ENCODE measurements around the gene ING1. TPM values are rescaled to one million over a fixed set of nuclear protein-coding genes. Genes with fewer than 3 reads are reported as not detected.
"Not testable (repeated sequence)": the region's sequence is repeated elsewhere in the genome, so short reads cannot be mapped to it uniquely, and the experiment has no call there.

The ING1 gene
- total RNA-seq, 1 experiment from 2014 or later = 21.7 TPM

- H3K36me3 ChIP-seq (replicated peaks; ENCODE audit: control insufficient read depth, insufficient read depth, low read length) = peaks cover 13% of the 10 kb centered on the region
- not testable (repeated sequence) for H3K27me3 ChIP-seq (ENCODE audit: control insufficient read depth, insufficient read depth, low read length); DNase-seq; H3K4me3 ChIP-seq (ENCODE audit: insufficient read depth, low read depth, low read length)
Observed at GRCh38 chr13:110701061-110701460, 12.4 kb upstream of the ING1 start.

GRCh38 chr13:110702089-110702488 lies 11.4 kb upstream of the ING1 start:
- no peaks in the 10 kb centered on the region for H3K27me3 ChIP-seq (ENCODE audit: control insufficient read depth, insufficient read depth, low read length)
- DNase-seq = no peak
- H3K4me3 ChIP-seq (ENCODE audit: insufficient read depth, low read depth, low read length) = no peak overlapping the region
- H3K36me3 ChIP-seq (replicated peaks; ENCODE audit: control insufficient read depth, insufficient read depth, low read length) = peaks cover 13% of the 10 kb centered on the region

DNA sequence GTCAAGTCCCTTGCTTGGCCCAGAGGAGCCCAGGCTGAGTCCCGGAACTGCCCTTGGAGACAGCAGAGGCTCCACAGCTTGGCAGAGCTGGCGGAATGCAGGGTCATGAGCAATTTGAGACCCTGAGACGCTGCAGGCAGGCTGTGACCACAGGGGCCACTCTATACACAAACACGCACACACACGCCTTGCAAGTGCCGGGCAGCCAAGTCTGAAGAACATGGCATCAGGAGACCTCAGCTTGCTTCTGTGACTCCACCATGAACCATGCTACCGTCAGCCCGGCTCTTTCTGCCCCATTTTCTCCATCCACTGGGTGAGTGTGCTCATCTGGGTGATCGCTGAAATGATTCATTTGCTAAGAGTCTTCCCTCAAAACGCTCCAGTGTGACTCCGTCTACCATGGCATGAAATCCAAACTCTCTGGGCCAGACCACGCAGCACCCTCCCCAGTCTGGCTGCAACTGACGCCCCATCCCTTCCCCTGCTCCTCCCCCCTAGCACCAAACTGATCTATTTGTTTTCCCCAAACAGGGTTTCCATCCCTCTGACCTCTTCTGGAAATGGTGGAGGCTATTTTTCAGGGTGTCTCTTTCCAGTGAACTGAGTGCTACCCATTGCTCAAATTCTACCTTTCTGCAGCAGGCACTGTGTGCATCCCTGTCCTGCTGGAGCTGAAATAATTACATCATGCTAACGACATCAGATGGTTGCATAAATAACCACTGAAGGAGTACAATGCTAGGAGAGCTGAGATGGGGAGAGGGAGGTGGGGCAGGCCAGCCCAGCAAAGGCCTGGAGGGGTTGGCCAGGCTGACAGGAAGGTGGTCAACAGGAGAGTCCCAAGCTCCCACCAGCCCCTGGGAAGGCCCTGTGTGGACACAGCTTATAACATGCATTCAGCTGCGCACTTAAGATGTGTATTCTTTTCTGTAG lies 10.6 kb upstream of the ING1 start:
- Histone ChIP-seq H3K27me3 (ENCODE audit: control insufficient read depth, insufficient read depth, low read length) (no peaks in the 10 kb centered on the region), H3K36me3 (replicated peaks; ENCODE audit: control insufficient read depth, insufficient read depth, low read length) (peaks cover 13% of the 10 kb centered on the region), H3K4me3 (ENCODE audit: insufficient read depth, low read depth, low read length) (no peak overlapping the region)
- peak; percentile 30 for DNase-seq

- no peaks in the 10 kb centered on the region for H3K27me3 ChIP-seq (ENCODE audit: control insufficient read depth, insufficient read depth, low read length)
- peak overlapping the region; percentile 76 for H3K4me3 ChIP-seq (ENCODE audit: insufficient read depth, low read depth, low read length)
- no peak for DNase-seq
- H3K36me3 ChIP-seq (replicated peaks; ENCODE audit: control insufficient read depth, insufficient read depth, low read length) = peaks cover 4% of the 10 kb centered on the region
Observed at GRCh38 chr13:110705356-110705825, 8.1 kb upstream of the ING1 start.

DNA sequence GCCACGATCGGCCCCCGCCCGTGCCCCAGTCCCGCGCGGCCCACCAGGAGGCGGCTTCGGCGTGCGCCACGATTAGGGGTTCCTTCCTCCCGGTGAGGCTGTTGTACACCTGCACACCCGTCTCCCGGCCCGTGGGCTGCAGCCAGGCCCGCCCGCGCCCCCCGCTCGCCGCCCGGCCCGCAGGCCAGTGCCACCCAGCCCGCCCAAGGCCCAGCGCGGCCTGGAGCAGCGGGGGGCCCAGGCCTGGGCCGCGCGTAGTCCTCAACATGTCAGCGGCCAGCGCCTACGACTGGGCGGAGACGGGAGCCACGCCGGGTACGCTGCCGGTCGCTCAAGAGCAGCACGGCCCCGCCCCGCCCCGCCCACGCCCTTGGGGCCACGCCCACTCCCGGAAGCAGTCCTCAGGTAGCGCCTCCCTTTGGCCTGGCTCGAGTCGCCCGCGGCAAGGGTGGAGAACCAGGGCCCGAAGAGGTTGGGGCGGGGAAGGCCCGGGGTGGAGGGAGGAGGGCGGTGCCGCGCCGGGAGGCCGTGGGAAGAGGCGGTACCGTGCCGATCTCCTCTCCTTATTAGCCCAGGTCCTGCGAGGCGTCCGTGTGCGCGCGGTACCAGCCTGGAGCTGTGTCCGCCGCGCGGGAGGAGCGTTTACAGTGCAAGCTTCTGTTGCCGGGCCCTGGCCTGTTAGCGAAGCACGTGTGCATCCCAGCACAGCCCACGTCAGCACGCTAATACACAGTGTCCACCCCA lies 7.5 kb upstream of the ING1 start, which contains the start of gene CARS2:
Gene CARS2 (minus strand): TSS at position 291 of the 744 bp plus-strand sequence. CDS start 23 bp downstream, at position 268.
- peak within 1 kb of the TSS; percentile 76 for H3K4me3 ChIP-seq (ENCODE audit: insufficient read depth, low read depth, low read length)
- H3K36me3 ChIP-seq (replicated peaks; ENCODE audit: control insufficient read depth, insufficient read depth, low read length) = no peaks in the 10 kb centered on the region; the same call in 1 of the 2 replicates
- peak; percentile 98 for DNase-seq
- H3K27me3 ChIP-seq (ENCODE audit: control insufficient read depth, insufficient read depth, low read length) = no peaks in the 10 kb centered on the region

GRCh38 chr13:110706570-110707372 lies 6.7 kb upstream of the ING1 start:
- no peak for DNase-seq
- Histone ChIP-seq H3K36me3 (replicated peaks; ENCODE audit: control insufficient read depth, insufficient read depth, low read length) (no peaks in the 10 kb centered on the region; the same call in 1 of the 2 replicates), H3K4me3 (ENCODE audit: insufficient read depth, low read depth, low read length) (peak overlapping the region; percentile 52)

DNA sequence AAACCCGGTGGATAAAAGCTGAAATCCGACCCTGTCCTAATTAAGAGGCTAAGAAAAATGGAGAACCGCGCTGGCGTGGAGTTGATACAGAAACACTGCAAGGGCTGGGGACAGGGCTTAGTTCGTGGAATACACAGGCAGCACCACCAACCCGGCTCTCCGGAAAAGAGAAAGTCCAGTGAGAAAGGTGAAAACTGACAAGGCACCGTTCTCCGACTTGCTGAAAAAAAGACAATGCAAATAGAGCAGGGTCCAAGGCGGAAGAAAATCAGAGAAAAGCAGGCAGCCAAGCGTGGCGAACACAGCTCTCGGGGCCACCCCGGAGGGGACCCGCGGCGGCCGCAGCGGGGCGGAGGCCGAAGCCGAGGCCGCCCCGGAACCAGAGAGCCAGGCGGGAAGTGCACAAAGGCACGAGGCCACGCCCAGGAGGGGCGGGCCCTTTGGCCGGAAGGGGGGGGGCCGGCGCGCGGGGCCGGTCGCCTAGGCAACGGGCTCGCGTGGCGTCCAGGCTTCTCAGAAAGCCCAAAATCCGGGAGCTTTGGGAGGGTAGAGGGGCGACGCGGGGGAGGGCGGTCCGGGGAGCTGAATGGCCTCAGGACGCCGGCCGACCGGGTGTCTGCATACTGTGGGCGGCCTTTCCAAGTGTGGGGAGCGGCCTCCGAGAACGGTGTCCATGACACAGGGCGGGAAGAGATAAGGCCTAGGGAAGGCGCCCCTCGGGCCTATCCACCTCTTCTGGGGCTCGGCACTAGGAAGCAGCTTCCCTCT lies 1.2 kb upstream of the ING1 start:
- H3K36me3 ChIP-seq (replicated peaks; ENCODE audit: control insufficient read depth, insufficient read depth, low read length) = no peaks in the 10 kb centered on the region
- peak; percentile 97 for DNase-seq
- peak overlapping the region; percentile 92 for H3K4me3 ChIP-seq (ENCODE audit: insufficient read depth, low read depth, low read length)
- H3K27me3 ChIP-seq (ENCODE audit: control insufficient read depth, insufficient read depth, low read length) = no peaks in the 10 kb centered on the region

More at GRCh38 chr13:110706570-110707372, 6.7 kb upstream of the ING1 start:
- no peaks in the 10 kb centered on the region for H3K27me3 ChIP-seq (ENCODE audit: control insufficient read depth, insufficient read depth, low read length)

GRCh38 chr13:110712849-110713641 lies 455 bp upstream of the ING1 start:
- Histone ChIP-seq H3K27me3 (ENCODE audit: control insufficient read depth, insufficient read depth, low read length) (no peaks in the 10 kb centered on the region), H3K4me3 (ENCODE audit: insufficient read depth, low read depth, low read length) (peak overlapping the region; percentile 94), H3K36me3 (replicated peaks; ENCODE audit: control insufficient read depth, insufficient read depth, low read length) (no peaks in the 10 kb centered on the region)
- peak; percentile 99 for DNase-seq

- peaks cover 2% of the 10 kb centered on the region for H3K36me3 ChIP-seq (replicated peaks; ENCODE audit: control insufficient read depth, insufficient read depth, low read length)
- DNase-seq = peak; percentile 68
- peak overlapping the region; percentile 94 for H3K4me3 ChIP-seq (ENCODE audit: insufficient read depth, low read depth, low read length)
- no peaks in the 10 kb centered on the region for H3K27me3 ChIP-seq (ENCODE audit: control insufficient read depth, insufficient read depth, low read length)
Observed at GRCh38 chr13:110713981-110714796, 689 bp downstream of the ING1 start.

DNA sequence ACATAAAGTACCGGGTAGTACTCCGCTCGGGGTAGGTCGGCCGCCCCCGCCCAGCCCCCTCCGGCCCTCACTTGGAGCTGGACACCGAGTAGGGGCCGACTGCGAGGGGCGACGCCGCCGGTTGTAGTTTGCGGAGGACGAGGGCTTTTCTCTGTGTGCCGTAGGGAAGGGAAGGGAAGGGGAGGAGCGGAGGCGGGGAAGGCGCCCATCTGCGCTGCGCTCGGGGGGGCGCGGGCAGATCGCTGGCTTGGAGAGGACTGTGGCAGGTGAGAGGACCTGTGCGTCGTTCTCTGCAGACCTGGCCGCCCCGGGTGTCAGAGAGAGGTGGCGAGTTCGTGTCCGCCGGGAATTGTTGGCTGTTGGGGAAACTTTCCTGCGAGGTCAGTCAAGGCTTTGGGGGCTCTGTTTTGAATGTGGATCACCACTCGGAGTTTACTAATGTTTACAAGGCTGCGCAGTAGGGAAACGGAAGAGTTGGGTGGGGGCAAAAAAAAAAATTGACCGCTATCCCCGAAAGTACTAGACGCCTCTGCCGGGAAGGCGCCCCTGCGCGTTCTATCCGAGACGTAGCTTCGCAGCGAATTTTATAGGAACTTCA lies 1.4 kb downstream of the ING1 start:
- H3K4me3 ChIP-seq (ENCODE audit: insufficient read depth, low read depth, low read length) = peak overlapping the region; percentile 94

GRCh38 chr13:110715395-110716246 lies 2.1 kb downstream of the ING1 start:
- DNase-seq = peak; percentile 98
- peaks cover 6% of the 10 kb centered on the region for H3K36me3 ChIP-seq (replicated peaks; ENCODE audit: control insufficient read depth, insufficient read depth, low read length)
- peak overlapping the region; percentile 94 for H3K4me3 ChIP-seq (ENCODE audit: insufficient read depth, low read depth, low read length)
- H3K27me3 ChIP-seq (ENCODE audit: control insufficient read depth, insufficient read depth, low read length) = no peaks in the 10 kb centered on the region

More for the DNA sequence above, 1.4 kb downstream of the ING1 start:
- DNase-seq = peak; percentile 64
- H3K36me3 ChIP-seq (replicated peaks; ENCODE audit: control insufficient read depth, insufficient read depth, low read length) = peaks cover 6% of the 10 kb centered on the region
- H3K27me3 ChIP-seq (ENCODE audit: control insufficient read depth, insufficient read depth, low read length) = no peaks in the 10 kb centered on the region
